Ishikawa (cell line): Measurements from ENCODE around the gene BRCA1.

Experiments
- MAX ChIP-seq: IDR thresholded peaks from 2 replicates; pipeline ENCODE4 v1.6.1; 2012
- REST ChIP-seq: IDR thresholded peaks from 2 replicates; pipeline ENCODE4 v1.6.1; 2012; ENCODE audit warnings: low read depth, mild to moderate bottlenecking
- ZBTB7A ChIP-seq: IDR thresholded peaks from 2 replicates; pipeline ENCODE4 v1.6.1; 2012; ENCODE audit warnings: low read depth

GRCh38 chr17:43104665-43105064 is 20.5 kb downstream of the BRCA1 start:
- no peak for TF ChIP-seq ZBTB7A
- TF ChIP-seq REST, result no peak
- TF ChIP-seq MAX, result no peak
